Measurements from ENCODE around the gene UBE2D3.

Gene UBE2D3

GRCh38 chr4:102791318-102791835 is 36.0 kb downstream of the UBE2D3 start:
- no peak for DNase-seq (ENCODE audit: low read depth)

GRCh38 chr4:102789317-102789717 is 38.0 kb downstream of the UBE2D3 start:
- peak; percentile 33 for DNase-seq (ENCODE audit: low read depth)

- peak; percentile 3 for DNase-seq (ENCODE audit: low read depth)
Observed at GRCh38 chr4:102787944-102788343, 39.4 kb downstream of the UBE2D3 start.

GRCh38 chr4:102787096-102787881 is 40.1 kb downstream of the UBE2D3 start:
- peak; percentile 63 for DNase-seq (ENCODE audit: low read depth)

GRCh38 chr4:102786279-102786678 is 41.1 kb downstream of the UBE2D3 start:
- no peak for DNase-seq (ENCODE audit: low read depth)

GRCh38 chr4:102783006-102783405 is 44.3 kb downstream of the UBE2D3 start:
- DNase-seq (ENCODE audit: low read depth) = peak; percentile 6

- DNase-seq (ENCODE audit: low read depth) = no peak
Observed at GRCh38 chr4:102781570-102781969, 45.8 kb downstream of the UBE2D3 start.

- DNase-seq (ENCODE audit: low read depth) = peak; percentile 39
Observed at GRCh38 chr4:102780476-102781144, 46.7 kb downstream of the UBE2D3 start.

GRCh38 chr4:102779204-102779603 is 48.1 kb downstream of the UBE2D3 start:
- DNase-seq (ENCODE audit: low read depth) = no peak

- DNase-seq (ENCODE audit: low read depth) = no peak
Observed at GRCh38 chr4:102778720-102779119, 48.6 kb downstream of the UBE2D3 start.

- DNase-seq (ENCODE audit: low read depth) = no peak
Observed at GRCh38 chr4:102775805-102776204, 51.5 kb downstream of the UBE2D3 start.

GRCh38 chr4:102774254-102774653 is 53.1 kb downstream of the UBE2D3 start:
- no peak for DNase-seq (ENCODE audit: low read depth)

GRCh38 chr4:102772738-102773340 is 54.5 kb downstream of the UBE2D3 start:
- no peak for DNase-seq (ENCODE audit: low read depth)

- DNase-seq (ENCODE audit: low read depth) = no peak
Observed at GRCh38 chr4:102764901-102765300, 62.5 kb downstream of the UBE2D3 start.

- no peak for DNase-seq (ENCODE audit: low read depth)
Observed at GRCh38 chr4:102761906-102762305, 65.4 kb downstream of the UBE2D3 start.

- peak; percentile 31 for DNase-seq (ENCODE audit: low read depth)
Observed at GRCh38 chr4:102761296-102761701, 66.1 kb downstream of the UBE2D3 start.

- DNase-seq (ENCODE audit: low read depth) = peak; percentile 83
Observed at GRCh38 chr4:102760645-102761295, 66.6 kb downstream of the UBE2D3 start, which contains the start of gene MANBA. Gene MANBA (minus strand): TSS chr4:102760968. CDS start chr4:102760894, 74 bp downstream.

- DNase-seq (ENCODE audit: low read depth) = peak; percentile 57
Observed at GRCh38 chr4:102759831-102760644, 67.3 kb downstream of the UBE2D3 start.

- no peak for DNase-seq (ENCODE audit: low read depth)
Observed at GRCh38 chr4:102758241-102759160, 68.8 kb downstream of the UBE2D3 start.

GRCh38 chr4:102757681-102758080 is 69.7 kb downstream of the UBE2D3 start:
- DNase-seq (ENCODE audit: low read depth) = no peak

Measured in ELR (cell line).